Uterus (tissue), 2 donors: ENCODE results near the gene ADGRE1.

Experiments
- CTCF ChIP-seq, 4 experiments: fragments of 200-600 bp in 2 of 4; fragments of 450-650 bp in 2 of 4; sonication (generic) in 2 of 4; IDR thresholded peaks; one replicate each; pipeline ENCODE4 v1.5.1; 2016 to 2019; ENCODE audit warnings: antibody characterized with exemption in 4 of 4, mild to moderate bottlenecking in 2 of 4, moderate library complexity in 1 of 4
- POLR2A ChIP-seq, 2 donors: fragments of 450-650 bp; IDR thresholded peaks; one replicate each; pipeline ENCODE4 v1.6.1; 2016; ENCODE audit warnings: antibody characterized with exemption in 2 of 2, mild to moderate bottlenecking in 1 of 2, moderate library complexity in 1 of 2

DNA sequence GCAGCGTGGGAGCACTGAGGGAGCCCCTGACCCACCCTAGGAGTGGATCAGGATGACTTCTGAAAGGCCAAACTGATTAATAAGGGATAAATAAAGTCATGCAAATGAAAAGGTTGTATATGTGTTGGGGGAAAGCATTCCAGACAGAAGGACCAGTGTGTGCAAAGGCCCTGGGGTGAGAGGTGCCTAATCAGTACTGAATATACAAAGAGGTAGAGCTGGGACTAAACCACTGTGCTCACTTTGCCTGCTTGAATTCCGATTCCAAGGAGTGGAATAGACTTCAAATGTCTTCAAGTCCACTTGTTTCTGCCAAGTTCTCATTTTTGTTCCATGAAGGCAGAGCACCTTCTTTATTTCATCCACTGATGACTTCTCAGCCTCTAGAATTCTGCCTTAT lies 32.6 kb upstream of the ADGRE1 start:
- TF ChIP-seq CTCF (IDR thresholded peaks at IDR 0.05) (no peak), POLR2A (IDR thresholded peaks at IDR 0.05) (no peak)
